GM19463 (cell line): ENCODE data around the gene SELENOO.

Experiments
- ATAC-seq: cut with Tn5 transposase; IDR thresholded peaks from one replicate; pipeline ENCODE4 v1.9.1; 2021; ENCODE audit warnings: mild to moderate bottlenecking, moderate library complexity; ENCODE audit not compliant: unreplicated experiment

Gene SELENOO

DNA sequence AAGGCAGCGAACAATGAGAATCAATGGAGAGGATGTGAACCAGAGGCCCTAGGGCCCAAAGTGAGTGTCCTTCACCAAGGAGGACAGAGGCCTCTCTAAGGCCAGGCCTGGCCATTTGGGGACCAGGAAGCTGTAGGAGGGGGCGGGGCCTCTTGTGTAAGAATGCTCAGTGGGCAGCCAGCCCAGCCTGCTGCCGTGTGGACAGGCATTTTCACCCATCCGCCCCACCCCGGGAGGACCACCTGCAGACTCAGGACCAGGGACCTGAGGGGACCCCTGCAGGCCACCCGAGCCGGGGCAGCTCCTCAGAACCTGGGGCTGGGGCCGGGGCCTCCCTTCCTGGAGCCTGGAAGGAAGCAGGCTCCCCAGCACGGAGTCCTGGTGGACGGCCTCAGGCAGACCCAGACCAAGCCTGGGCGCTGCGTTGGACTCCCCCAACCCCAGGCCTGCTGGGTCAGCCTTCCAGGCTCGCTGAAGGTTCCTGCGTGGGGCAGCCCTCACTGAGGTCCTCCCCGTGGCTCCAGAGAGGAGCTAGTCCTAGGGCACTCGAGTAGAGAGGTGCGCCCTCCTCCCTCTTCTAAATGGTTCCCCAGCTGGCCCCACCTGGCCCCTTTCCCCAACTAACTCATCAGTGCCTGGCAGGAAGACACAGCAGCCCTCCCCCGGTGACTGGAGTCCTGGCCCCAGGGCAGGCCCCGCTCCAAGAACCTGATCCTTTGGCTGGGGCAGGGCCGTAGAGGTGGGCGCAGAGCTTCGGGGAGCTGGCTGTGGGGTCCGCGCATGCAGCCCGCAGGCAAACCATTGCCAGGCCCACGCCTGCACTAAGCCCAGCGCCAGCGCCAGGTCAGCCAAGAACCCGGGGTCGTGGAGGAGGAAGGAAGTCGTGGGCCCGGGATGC is 16.6 kb upstream of the SELENOO start:
- ATAC-seq: no peak

DNA sequence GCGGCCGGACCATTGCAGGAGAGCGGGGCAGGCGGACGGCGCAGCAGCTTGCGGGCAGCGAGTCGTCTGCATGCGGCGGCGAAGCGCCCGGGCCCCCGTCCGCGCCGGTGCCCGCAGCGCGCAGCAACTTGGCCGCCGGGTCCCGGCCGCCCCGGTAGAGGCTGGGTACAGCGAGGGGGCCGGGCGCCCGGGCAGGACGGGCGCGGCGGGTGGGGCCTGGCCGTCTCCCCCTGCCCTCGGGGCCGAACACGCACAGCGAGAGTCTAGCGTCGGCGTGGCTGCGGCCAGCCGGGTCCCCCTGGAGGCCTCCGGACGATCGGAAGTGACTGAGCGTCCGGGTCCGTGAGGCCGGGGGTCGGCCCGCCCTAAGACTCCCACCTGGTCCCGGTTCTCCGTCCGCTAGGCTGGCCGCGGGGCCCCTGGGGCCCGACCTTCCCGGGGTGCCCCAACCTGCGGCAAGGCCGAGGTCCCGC is 15.9 kb upstream of the SELENOO start:
- no peak for ATAC-seq

DNA sequence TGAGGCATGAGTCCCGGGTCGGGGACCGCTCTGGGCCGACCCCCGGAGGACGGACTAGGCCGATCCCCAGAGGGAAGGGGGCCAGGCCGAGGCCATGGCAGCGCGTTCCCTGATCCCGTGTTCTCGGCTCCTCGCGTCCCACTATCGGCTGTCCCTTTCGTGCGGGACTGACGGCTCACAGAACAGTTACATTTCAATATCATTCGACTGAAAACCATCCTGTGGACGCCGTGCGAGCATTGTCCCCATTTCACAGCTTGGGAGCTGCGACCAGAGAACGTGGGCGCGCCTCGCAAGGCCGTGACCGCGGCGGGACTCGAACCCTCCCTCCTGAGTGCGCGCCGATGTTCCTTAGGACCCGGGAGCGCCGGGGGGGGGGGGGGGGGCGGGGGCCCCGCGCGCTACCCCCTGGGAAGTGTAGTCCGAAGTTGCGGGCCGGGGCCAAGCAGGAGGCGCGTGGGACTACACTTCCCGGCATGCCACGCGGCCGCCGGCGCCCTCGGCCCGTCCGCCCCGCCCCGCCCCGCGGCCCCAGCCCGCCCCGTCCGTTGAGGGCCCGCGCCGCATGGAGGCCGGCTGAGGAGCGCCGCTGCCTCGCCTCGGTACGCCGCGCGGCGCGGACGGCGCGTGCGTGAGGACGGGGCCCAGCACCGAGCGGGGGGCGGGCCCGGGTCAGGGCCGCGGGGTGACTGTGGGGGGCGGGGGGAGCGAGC is 15.3 kb upstream of the SELENOO start, which contains the start of gene TRABD:
TRABD (plus strand) TSS at position 539 of the 713 bp plus-strand sequence. CDS start 7,148 bp downstream, outside the sequence.
- ATAC-seq: no peak

GRCh38 chr22:50186181-50186714 is 14.6 kb upstream of the SELENOO start:
- ATAC-seq: no peak

GRCh38 chr22:50186761-50187523 is 13.9 kb upstream of the SELENOO start:
- no peak for ATAC-seq

DNA sequence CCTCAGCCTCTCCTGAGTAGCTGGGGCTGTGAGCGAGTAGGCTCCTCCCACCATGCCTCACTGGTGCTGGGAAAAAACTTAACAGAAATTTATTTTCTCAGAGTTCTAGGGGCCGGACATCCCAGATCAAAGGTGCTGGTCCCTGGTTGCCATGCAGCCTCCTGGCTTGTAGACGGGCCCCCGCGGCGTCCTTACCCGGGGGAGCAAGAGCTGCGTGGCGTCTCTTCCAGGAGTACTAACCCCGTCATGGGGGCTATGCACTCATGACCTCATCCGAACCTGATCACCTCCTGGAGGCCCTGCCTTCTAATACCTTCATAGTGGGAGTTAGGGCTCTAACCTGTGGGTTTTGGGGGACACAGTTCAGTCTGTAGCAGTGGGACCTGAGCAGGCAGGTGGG is 12.5 kb upstream of the SELENOO start:
- ATAC-seq: no peak

DNA sequence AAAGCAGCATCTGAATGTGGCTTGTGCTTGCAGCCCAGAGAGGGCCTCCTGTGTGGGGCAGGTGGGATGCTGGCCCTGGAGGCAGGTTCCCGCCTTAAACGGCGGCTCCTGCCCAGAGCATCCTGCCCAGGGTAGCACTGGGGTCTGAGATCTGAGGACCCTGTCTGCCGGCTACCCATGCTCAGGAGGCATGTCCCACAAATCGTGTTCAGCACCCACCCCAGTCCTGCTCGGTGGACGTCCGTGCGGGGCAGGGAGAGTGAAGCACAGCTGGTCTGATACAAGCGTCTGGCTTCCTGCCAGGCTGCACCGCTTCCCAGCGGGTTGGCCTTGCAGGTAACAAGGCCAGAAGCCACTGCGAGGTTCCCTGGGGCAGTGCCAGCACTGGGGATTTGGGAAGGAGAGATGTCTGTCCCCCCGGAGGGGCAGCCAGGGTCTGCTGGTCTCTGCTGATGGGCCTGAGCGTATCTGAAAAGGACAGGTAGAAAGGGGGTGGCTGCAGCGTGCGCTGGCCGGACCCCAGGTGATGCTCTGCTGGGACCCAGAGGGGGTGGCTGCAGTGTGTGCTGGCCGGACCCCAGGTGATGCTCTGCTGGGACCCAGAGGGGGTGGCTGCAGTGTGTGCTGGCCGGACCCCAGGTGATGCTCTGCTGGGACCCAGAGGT is 11.5 kb upstream of the SELENOO start:
- ATAC-seq: no peak

DNA sequence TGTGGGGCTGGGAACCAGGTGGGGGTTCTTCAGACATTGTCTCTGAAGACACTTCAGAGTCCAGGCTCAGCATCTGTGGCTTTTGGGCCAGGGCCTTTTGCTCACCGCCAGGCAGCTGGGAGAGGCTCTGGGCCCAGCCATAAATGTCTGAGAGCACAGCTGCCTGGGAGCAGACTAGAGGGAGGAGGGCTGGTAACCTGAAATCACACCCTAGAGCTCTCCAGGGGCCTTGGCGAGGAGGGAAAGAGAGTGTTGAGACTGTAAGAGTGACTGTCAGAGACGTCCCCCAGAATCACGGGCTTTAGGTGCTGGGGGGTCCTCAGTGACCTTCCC is 11.0 kb upstream of the SELENOO start:
- ATAC-seq: no peak

DNA sequence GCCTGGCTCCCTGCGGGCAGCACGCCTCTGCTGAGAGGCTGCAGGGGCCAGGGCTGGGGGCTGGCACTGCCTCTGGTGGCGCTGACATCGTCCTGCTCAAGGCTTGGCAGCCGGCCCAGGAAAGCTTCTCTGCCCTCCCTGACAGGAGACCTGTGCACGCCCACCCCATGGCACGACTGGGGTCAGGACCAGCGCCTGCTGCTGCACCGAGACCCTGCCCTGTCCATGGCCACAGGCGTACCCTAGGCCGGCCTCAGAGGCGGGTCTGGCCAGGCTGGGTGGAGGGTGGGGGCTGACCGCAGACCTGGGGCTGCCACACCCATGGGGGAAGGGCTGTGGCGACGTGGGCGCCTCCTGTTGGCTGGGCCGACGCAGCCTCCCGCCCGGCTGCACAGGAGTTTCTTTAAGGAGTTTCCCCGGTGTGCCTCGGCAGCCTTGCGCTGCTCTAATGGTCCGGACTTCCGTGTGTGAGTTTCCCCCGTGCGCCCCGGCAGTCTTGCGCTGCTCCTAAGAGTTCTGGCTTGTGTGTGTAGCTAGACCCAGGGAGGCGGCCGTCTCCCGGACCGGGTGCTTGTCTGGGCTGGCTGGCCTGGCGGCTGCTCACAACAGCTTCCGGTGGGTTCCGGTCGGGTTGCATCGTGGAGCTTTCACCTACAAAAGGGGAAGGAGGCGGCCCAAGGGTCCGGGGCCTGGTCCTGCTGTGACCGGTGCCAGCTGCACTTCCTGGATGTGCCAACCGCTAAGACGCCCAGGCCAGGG is 10.4 kb upstream of the SELENOO start:
- ATAC-seq: peak; percentile 48

- no peak for ATAC-seq
These were observed 9.7 kb upstream of the SELENOO start for GRCh38 chr22:50190941-50191741.

GRCh38 chr22:50192436-50193204 is 8.2 kb upstream of the SELENOO start:
- ATAC-seq: no peak

GRCh38 chr22:50193621-50194020 is 7.2 kb upstream of the SELENOO start:
- ATAC-seq: no peak

GRCh38 chr22:50194037-50194805 is 6.6 kb upstream of the SELENOO start:
- no peak for ATAC-seq

DNA sequence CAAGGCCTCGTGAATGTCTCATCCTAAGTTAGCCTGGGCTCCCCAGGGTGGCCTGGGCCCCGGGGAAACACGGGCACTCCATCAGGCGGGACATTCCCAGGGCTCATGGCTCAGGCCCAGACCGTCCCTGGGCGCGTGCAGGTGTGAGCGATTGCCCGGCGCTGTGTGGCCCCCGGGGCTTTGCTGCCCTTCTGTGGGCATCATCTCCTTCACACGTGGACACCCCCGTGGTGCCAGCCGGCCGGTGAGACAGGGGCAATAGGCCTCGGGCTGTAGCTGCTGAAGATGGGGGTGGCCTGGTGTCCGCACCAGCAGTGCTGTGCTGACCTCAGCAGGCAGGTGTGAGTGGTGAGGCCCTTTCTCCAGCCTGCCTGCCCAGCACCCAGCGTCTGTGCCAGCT is 4.6 kb upstream of the SELENOO start:
- ATAC-seq: no peak

DNA sequence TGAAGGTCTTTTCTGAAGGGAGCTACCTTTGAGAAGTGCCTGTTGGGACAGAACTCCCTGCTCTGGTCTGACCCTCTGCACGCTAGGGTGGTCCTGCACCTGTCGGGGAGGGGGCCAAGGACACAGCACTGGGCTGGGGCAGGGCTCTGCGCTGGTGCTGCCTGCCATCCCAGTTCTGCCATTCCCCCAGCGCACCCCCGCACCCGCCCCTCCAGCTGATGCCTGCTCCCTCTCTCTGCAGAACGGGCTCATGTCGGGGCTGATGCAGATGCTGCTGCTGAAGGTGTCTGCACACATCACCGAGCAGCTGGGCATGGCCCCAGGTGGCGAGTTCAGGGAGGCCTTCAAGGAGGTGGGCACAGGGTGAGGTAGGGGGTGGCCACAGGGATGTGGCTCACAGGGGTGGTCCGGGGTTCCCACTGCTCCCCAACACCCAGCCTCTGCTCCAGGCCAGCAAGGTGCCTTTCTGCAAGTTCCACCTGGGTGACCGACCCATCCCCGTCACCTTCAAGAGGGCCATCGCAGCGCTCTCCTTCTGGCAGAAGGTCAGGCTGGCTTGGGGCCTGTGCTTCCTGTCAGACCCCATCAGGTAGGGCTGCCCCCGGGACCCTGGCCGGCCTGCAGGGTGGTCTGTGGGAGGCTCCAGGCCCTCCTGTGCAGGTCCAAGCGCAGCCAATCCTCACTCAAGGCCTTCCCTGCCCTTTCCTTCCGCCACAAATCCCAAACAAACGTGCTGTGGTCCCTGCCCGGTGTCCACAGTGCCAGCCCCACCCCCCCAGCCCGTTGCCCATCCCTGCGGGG is 3.6 kb upstream of the SELENOO start:
- ATAC-seq: no peak

DNA sequence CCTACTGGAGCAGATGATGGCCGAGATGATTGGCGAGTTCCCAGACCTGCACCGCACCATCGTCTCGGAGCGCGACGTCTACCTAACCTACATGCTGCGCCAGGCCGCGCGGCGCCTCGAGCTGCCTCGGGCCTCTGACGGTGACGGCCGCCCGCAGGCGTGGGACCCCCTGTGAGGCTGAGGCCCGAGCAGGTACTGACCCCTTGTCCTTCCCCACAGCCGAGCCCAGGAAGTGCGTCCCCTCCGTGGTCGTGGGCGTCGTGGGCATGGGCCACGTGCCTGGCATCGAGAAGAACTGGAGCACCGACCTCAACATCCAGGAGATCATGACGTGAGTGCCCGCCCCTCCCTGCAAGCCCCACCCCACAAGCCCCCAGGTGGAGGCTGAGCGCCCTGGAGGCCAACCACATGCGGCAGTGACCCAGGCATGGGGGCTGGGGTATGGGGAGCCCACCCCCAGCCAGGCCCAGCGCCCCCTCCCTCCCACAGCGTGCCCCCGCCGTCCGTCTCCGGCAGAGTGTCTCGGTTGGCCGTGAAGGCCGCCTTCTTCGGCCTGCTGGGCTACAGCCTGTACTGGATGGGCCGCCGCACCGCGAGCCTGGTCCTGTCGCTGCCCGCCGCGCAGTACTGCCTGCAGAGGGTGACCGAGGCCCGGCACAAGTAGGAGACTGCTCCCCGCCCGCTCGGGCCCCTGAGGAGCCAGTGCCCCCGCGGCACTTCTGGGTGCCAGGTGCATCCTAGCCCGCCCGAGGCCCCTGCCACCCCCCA is 2.8 kb upstream of the SELENOO start:
- ATAC-seq: no peak
